ENCODE data around the gene ITFG1.
"Not testable (repeated sequence)": the region's sequence is repeated elsewhere in the genome, so short reads cannot be mapped to it uniquely, and the experiment has no call there.

DNA sequence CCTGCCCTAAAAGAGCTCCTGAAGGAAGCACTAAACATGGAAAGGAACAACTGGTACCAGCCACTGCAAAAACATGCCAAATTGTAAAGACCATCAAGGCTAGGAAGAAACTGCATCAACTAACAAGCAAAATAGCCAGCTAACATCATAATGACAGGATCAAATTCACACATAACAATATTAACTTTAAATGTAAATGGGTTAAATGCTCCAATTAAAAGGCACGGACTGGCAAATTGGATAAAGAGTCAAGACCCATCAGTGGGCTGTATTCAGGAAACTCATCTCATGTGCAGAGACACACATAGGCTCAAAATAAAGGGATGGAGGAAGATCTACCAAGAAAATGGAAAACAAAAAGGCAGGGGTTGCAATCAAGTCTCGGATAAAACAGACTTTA, 136.6 kb downstream of the ITFG1 start:
- TF ChIP-seq, protein P1, sequence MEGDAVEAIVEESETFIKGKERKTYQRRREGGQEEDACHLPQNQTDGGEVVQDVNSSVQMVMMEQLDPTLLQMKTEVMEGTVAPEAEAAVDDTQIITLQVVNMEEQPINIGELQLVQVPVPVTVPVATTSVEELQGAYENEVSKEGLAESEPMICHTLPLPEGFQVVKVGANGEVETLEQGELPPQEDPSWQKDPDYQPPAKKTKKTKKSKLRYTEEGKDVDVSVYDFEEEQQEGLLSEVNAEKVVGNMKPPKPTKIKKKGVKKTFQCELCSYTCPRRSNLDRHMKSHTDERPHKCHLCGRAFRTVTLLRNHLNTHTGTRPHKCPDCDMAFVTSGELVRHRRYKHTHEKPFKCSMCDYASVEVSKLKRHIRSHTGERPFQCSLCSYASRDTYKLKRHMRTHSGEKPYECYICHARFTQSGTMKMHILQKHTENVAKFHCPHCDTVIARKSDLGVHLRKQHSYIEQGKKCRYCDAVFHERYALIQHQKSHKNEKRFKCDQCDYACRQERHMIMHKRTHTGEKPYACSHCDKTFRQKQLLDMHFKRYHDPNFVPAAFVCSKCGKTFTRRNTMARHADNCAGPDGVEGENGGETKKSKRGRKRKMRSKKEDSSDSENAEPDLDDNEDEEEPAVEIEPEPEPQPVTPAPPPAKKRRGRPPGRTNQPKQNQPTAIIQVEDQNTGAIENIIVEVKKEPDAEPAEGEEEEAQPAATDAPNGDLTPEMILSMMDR (conservative IDR thresholded peaks at IDR 0.05; ENCODE audit: low read length): not testable (repeated sequence)
- not testable (repeated sequence) for TF ChIP-seq EZH2phosphoT487 (IDR thresholded peaks at IDR 0.05; ENCODE audit: borderline replicate concordance)

All from Loucy (cell line).